Cardiac fibroblast (primary cell): Measurements from ENCODE around the gene SPCS2.

ENCODE experiments used
- DNase-seq, 2 donors: peaks; one replicate each; pipeline versions ENCODE4 v3.0.0 to v3.0.0-alpha.2; 2010; ENCODE audit warnings: low read depth in 2 of 2
- H3K4me3 ChIP-seq, 2 donors: replicated peaks in 1 of 2; 1 replicate in 1 of 2; 2 replicates in 1 of 2; pipeline ENCODE4 v1.5.1; 2011; ENCODE audit warnings: low read depth in 2 of 2, low read length in 2 of 2, mild to moderate bottlenecking in 2 of 2, moderate library complexity in 1 of 2
- TF ChIP-seq, protein P1 (sequence below): IDR thresholded peaks from one replicate; pipeline ENCODE4 v1.5.1; 2011; ENCODE audit warnings: low read depth, mild to moderate bottlenecking, low read length, inconsistent platforms

Gene SPCS2

DNA sequence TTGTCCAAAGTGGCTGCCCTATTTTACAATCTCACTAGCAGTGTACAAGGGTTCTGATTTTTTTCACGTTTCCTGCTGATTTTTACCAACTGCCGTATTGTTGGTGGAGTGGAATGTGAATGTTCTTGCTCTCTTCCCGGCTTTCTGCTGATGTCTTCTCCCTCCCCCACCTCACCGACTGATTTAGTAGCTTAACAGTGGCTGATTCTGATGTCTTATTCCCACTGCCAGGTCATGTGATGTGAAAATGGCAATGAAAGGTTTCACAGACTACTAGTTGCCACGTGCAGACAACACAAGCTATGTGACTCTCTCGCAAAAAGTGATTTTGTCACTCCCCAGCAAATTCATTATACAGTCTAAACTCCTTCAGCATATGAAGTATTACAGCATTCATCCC is 22.4 kb downstream of the SPCS2 start:
- DNase-seq, result peak in 1 of 2 donors; percentile 16

GRCh38 chr11:74978041-74978440 is 29.0 kb downstream of the SPCS2 start:
- peak in 1 of 2 donors; percentile 58 for DNase-seq
- no peak overlapping the region for H3K4me3 ChIP-seq
- TF ChIP-seq, protein P1, sequence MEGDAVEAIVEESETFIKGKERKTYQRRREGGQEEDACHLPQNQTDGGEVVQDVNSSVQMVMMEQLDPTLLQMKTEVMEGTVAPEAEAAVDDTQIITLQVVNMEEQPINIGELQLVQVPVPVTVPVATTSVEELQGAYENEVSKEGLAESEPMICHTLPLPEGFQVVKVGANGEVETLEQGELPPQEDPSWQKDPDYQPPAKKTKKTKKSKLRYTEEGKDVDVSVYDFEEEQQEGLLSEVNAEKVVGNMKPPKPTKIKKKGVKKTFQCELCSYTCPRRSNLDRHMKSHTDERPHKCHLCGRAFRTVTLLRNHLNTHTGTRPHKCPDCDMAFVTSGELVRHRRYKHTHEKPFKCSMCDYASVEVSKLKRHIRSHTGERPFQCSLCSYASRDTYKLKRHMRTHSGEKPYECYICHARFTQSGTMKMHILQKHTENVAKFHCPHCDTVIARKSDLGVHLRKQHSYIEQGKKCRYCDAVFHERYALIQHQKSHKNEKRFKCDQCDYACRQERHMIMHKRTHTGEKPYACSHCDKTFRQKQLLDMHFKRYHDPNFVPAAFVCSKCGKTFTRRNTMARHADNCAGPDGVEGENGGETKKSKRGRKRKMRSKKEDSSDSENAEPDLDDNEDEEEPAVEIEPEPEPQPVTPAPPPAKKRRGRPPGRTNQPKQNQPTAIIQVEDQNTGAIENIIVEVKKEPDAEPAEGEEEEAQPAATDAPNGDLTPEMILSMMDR, result no peak

More for the DNA sequence above, 22.4 kb downstream of the SPCS2 start:
- TF ChIP-seq, protein P1, result no peak
- no peak overlapping the region for H3K4me3 ChIP-seq

DNA sequence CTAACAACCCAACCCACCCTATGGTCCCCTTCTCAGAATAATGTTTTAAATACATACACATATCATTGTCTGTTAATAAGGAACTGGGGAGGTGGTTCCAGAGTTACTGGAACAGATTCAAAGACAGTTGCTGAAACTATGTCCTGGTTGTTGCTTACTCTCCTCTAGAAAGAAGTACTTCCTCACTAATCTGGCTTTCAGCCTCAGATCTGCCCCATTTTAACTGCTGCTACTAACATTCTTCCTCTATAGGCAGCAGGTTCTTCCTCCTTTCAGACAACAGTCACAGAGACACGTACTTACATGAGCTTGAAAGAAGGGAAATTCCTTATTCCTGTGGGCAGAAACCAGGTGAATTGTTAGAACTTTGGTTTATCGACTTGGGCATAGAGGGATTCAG is 31.6 kb downstream of the SPCS2 start:
- TF ChIP-seq, protein P1, result no peak
- H3K4me3 ChIP-seq, result no peak overlapping the region
- no peak for DNase-seq

DNA sequence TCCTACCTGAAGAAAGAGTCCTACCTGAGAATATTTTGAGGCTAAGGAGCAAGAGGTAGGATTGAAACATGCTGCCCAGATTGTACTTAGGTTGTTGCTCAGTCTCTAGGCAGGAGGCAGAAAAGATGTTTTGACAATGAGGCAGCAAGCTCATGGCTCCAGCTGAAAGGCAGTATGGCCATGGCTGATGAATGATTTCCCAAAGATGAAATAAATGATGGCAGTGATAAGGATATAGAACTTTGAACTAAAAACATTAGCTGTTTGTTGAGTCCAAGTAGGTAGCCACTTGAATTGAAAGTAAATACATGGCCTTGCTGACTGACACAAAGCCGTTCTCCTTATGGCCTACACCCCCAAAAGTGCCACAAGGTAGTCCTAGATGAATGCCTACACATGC is 32.8 kb downstream of the SPCS2 start:
- TF ChIP-seq, protein P1, result no peak
- DNase-seq, result no peak

GRCh38 chr11:74984070-74984469 is 35.0 kb downstream of the SPCS2 start:
- TF ChIP-seq, protein P1, result no peak
- DNase-seq, result no peak
- no peak overlapping the region for H3K4me3 ChIP-seq

More for the DNA sequence above, 32.8 kb downstream of the SPCS2 start:
- no peak overlapping the region for H3K4me3 ChIP-seq

GRCh38 chr11:74984730-74985129 is 35.7 kb downstream of the SPCS2 start:
- H3K4me3 ChIP-seq, result no peak overlapping the region
- TF ChIP-seq, protein P1, result no peak
- DNase-seq, result no peak
